Measurements from ENCODE around the gene TAL2. TPM values are rescaled to one million over a fixed set of nuclear protein-coding genes. Genes with fewer than 3 reads are reported as not detected.

The TAL2 gene
- total and polyA plus RNA-seq, 8 donors, result 0.38 to 0.47 TPM; not detected in 6

GRCh38 chr9:105696219-105696793 lies 34.0 kb downstream of the TAL2 start:
- FAIRE-seq (no peak), ATAC-seq (no peak), DNase-seq (no peak)
- Histone ChIP-seq H3K27me3 (peaks cover 0 to 2% (median 0%) of the 10 kb centered on the region in 4 donors), H3K27ac (no peak overlapping the region), H3K9me3 (no peaks in the 10 kb centered on the region), H3K4me3 (no peak overlapping the region), H3K4me1 (peaks cover 0 to 12% (median 0%) of the 10 kb centered on the region in 3 donors), H3K36me3 (no peaks in the 10 kb centered on the region)
- WGBS, 2 donors, result 92 to 95% methylated on average over 12 of the region's 12 CpGs
- no peak for TF ChIP-seq CTCF (IDR thresholded peaks at IDR 0.05)
- intact Hi-C loops (cut with DNase I), result no loop called here

GRCh38 chr9:105697871-105698270 lies 35.6 kb downstream of the TAL2 start:
- intact Hi-C loops (cut with DNase I), result no loop called here
- ATAC-seq (no peak), DNase-seq (no peak), FAIRE-seq (no peak)
- WGBS, 2 donors, result 75 to 79% methylated on average over 4 of the region's 4 CpGs
- TF ChIP-seq CTCF (IDR thresholded peaks at IDR 0.05), result no peak
- H3K27me3 ChIP-seq, result no peaks in the 10 kb centered on the region
- no peak overlapping the region for H3K4me3 ChIP-seq
- no peaks in the 10 kb centered on the region for H3K36me3 ChIP-seq
- H3K9me3 ChIP-seq, result no peaks in the 10 kb centered on the region
- peaks cover 0 to 12% (median 0%) of the 10 kb centered on the region in 3 donors for H3K4me1 ChIP-seq
- no peak overlapping the region for H3K27ac ChIP-seq

- H3K36me3 ChIP-seq, result no peaks in the 10 kb centered on the region
- H3K27ac ChIP-seq, result no peak overlapping the region
- DNase-seq, result no peak
- no peak for ATAC-seq
- no peak for TF ChIP-seq CTCF (IDR thresholded peaks at IDR 0.05)
- no peaks in the 10 kb centered on the region for H3K9me3 ChIP-seq
- 89 to 93% methylated on average over 1 of the region's 1 CpG for WGBS, 2 donors
- no peak overlapping the region for H3K4me3 ChIP-seq
- H3K4me1 ChIP-seq, result peaks cover 0 to 9% (median 0%) of the 10 kb centered on the region in 3 donors
- intact Hi-C loops (cut with DNase I), result no loop called here
- FAIRE-seq, result peak; percentile 45
- no peaks in the 10 kb centered on the region for H3K27me3 ChIP-seq
These were observed 36.2 kb downstream of the TAL2 start for GRCh38 chr9:105698348-105698870.

- ATAC-seq (no peak), FAIRE-seq (no peak), DNase-seq (no peak)
- intact Hi-C loops (cut with DNase I), result no loop called here
- Histone ChIP-seq H3K36me3 (no peaks in the 10 kb centered on the region), H3K27ac (no peak overlapping the region), H3K4me1 (peaks cover 0 to 1% (median 0%) of the 10 kb centered on the region in 3 donors), H3K4me3 (no peak overlapping the region), H3K9me3 (no peaks in the 10 kb centered on the region), H3K27me3 (no peaks in the 10 kb centered on the region)
- TF ChIP-seq CTCF (IDR thresholded peaks at IDR 0.05), result no peak
- 87 to 96% methylated on average over 1 of the region's 1 CpG for WGBS, 2 donors
These were observed 38.4 kb downstream of the TAL2 start for GRCh38 chr9:105700668-105701067.

- no peak overlapping the region for H3K4me3 ChIP-seq
- no peak overlapping the region for H3K27ac ChIP-seq
- FAIRE-seq (no peak), ATAC-seq (no peak), DNase-seq (no peak)
- 76 to 79% methylated on average over 2 of the region's 2 CpGs for WGBS, 2 donors
- H3K27me3 ChIP-seq, result no peaks in the 10 kb centered on the region
- H3K4me1 ChIP-seq, result no peaks in the 10 kb centered on the region
- H3K9me3 ChIP-seq, result no peaks in the 10 kb centered on the region
- no peaks in the 10 kb centered on the region for H3K36me3 ChIP-seq
- no peak for TF ChIP-seq CTCF (IDR thresholded peaks at IDR 0.05)
- intact Hi-C loops (cut with DNase I), result no loop called here
These were observed 38.9 kb downstream of the TAL2 start for GRCh38 chr9:105701145-105701544.

All from pancreas (tissue), 10 donors.